KG1 (cell line): ENCODE data around the gene DNAJC22.
A peak's percentile ranks its signal among the peaks of the same experiment; 100 is the strongest.
"Not testable (repeated sequence)": the region's sequence is repeated elsewhere in the genome, so short reads cannot be mapped to it uniquely, and the experiment has no call there.

Experiments used
- DNase-seq: peaks from one replicate; lab custom pipeline; 2025; lab: John Stamatoyannopoulos, UW

DNAJC22 gene

GRCh38 chr12:49346659-49347310 is at the start of gene DNAJC22:
Gene DNAJC22 (plus strand): TSS chr12:49346888. CDS start chr12:49348873, 1,985 bp downstream.
- no peak for DNase-seq

- no peak for DNase-seq
Measured at GRCh38 chr12:49297695-49298060, 49.0 kb upstream of the DNAJC22 start.

GRCh38 chr12:49298160-49298559 is 48.5 kb upstream of the DNAJC22 start:
- no peak for DNase-seq

- no peak for DNase-seq
Measured at GRCh38 chr12:49301760-49302159, 44.9 kb upstream of the DNAJC22 start.

DNA sequence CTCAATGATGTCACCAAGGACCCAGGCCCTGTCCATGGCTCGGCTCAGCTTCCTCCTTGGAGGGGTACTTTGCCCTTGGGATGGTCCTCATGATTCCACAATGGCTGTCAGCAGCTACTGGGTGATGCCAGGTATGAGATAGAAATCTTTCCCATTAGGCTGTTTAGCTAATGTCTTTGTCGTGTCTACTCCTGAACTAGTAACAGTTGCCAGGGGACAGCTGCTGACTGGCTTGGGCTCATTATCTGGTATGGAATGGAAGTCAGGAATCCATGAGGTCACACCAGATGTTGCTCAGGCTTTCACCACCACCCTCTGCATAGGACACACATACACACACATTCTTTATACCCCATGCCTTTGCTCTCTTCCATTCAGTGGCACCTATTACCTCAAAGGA is 42.5 kb upstream of the DNAJC22 start:
- no peak for DNase-seq

DNA sequence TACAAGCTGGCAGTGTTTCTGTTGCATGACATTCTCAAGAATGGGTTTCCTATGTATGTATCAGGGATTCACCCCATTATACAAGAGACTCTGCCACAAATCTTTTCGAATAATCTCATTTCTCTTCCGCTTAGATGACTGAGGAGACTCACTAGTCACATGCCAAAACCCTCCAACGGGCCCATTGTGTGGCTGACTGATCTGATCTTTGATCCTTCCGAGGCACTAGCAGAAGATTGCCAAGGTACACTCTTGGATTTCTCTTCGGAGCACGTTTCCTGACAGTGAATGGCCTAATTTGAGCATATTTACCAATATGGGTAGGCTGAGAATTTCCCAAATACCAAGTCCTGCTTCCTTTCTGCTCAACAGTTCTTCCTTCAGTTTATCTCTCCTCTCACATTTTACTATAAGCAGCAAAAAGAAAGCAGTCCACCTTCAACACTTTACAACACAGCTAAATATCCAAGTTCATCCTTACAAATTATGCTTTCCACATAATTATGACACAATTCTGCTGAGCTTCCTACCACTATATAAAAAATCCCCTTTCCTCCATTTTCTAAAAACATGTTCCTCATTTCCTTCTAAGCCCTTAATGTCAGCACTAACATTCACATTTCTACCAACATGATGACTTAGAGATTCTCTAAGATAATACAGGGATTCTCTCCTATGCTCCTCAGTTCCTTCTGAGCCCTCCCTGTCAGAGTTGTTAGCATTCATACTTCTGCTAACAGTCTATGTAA is 40.8 kb upstream of the DNAJC22 start:
- no peak for DNase-seq

DNA sequence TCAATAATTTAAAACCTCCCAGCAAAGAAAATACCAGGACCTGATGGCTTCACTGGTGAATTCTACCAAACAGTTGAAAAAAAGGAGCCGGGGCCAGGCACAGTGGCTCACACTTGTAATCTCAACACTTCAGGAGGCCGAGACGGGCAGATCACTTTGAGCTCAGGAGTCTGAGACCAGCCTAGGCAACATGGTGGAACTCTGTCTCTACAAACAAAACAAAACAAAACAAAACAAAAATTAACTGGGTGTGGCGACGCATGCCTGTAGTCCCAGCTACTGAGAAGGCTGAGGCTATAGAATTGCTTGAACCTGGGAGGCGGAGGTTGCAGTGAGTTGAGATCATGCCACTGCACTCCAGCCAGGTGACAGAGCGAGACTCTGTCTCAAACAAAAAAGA is 37.3 kb upstream of the DNAJC22 start:
- no peak for DNase-seq

DNA sequence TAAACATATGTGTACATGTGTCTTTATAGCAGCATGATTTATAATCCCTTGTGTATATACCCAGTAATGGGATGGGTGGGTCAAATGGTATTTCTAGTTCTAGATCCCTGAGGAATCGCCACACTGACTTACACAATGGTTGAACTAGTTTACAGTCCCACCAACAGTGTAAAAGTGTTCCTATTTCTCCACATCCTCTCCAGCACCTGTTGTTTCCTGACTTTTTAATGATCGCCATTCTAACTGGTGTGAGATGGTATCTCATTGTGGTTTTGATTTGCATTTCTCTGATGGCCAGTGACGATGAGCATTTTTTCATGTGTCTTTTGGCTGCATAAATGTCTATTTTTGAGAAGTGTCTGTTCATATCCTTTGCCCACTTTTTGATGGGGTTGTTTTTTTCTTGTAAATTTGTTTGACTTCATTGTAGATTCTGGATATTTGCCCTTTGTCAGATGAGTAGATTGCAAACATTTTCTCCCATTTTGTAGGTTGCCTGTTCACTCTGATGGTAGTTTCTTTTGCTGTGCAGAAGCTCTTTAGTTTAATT is 36.2 kb upstream of the DNAJC22 start:
- DNase-seq = not testable (repeated sequence)

DNA sequence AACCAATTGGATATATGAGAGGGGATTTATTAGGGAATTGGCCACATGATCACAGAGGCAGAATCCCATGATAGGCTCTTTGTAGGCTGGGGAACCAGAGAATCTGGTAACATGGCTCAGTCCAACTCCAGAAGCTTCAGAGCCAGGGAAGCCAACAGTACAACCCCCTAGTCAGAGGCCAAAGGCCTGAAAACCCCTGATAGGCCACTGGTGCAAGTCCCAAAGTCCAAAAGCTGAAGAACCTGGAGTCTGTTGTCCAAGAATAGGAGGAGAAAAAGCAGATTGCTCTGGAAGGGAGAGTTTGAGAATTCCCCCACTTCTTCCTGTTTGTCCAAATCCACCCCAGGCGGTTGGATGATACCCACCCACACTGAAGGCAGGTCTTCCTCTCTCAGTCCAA is 31.9 kb upstream of the DNAJC22 start:
- no peak for DNase-seq

- DNase-seq = not testable (repeated sequence)
Measured at GRCh38 chr12:49317118-49317517, 29.6 kb upstream of the DNAJC22 start.

GRCh38 chr12:49320411-49321103 is 26.1 kb upstream of the DNAJC22 start:
- DNase-seq = not testable (repeated sequence)

DNA sequence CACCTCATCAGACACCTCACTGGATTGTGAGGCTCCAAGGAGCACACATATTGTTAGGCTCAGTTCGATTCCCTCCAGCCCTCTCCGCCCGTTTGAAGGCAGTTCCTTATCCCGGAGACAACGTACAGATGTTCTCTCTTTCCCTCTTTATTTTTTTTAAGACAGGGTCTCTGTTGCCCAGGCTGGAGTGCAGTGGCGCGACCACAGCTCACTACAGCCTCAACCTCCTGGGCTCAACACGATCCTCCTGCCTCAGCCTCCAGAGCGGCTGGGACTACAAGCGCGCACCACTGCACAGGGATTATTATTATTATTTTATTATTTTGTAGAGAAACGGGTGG is 24.4 kb upstream of the DNAJC22 start:
- no peak for DNase-seq

DNA sequence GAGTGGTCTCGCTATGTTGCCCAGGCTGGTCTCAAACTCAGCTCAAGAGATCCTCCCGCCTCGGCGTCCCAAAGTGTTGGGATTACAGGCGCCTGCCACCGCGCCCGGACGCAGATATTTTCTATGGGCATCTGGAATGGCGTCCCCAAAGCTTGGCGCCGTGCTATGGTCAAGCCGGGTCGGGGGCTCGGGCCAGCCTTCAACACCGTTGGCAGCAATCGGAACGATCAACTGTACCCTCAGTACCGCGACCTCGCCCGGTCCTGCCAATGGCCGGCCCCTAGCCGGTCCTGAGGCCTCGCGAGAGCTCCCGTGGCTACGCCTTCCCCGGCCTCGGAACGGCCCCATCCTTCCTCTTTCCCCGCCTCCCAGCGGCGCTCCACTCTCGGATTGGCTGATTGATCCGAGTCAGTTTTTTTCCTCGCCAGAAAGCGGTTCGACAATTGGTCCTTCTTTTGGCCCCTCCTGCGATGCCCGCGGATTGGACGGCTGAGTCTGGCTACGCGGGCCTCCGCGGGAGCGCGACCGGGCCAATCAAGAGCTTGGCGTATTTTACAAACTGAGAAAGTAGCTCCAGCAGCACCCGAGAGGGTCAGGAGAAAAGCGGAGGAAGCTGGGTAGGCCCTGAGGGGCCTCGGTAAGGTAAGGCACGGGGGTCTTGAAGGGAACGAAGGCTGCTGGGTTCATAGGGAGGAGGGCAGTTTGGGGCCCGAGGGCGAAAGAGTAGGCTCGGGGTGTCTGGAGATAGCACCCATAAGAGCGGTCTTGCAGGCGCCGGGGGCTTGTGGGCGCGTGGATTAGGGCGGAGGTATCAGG is 23.8 kb upstream of the DNAJC22 start, which contains the start of gene TROAP:
TSS of gene TROAP (plus strand) at position 548 of the 816 bp plus-strand sequence. CDS start 354 bp downstream, outside the sequence.
- DNase-seq = peak; percentile 97

DNA sequence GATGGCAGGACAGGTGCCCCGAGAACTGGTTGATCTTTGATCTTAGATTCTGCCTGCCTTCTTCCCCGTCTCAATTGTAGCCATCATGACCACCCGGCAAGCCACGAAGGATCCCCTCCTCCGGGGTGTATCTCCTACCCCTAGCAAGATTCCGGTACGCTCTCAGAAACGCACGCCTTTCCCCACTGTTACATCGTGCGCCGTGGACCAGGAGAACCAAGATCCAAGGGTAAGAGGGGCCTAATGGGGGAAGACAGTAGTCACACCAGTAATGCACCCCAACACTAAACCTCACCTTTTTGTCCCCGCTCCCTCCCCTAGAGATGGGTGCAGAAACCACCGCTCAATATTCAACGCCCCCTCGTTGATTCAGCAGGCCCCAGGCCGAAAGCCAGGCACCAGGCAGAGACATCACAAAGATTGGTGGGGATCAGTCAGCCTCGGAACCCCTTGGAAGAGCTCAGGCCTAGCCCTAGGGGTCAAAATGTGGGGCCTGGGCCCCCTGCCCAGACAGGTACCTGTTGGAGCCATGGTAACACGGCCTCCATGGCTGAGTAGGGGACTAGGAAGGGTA is 23.1 kb upstream of the DNAJC22 start:
- no peak for DNase-seq

DNA sequence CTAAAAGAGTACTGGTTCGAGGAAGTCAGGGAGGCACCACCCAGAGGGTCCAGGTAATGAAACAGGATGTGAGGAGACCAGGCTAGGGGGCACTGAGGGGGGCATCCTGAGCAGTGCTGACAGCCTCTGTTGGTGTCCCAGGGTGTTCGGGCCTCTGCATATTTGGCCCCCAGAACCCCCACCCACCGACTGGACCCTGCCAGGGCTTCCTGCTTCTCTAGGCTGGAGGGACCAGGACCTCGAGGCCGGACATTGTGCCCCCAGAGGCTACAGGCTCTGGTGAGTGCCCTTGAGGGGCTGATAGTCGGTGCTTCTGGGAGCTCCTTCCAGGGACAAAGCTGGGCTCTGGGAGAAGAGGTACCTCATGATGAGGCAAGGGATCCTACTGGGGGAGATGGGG is 21.1 kb upstream of the DNAJC22 start:
- no peak for DNase-seq

- no peak for DNase-seq
Measured at GRCh38 chr12:49327368-49327767, 19.3 kb upstream of the DNAJC22 start.

- DNase-seq = no peak
Measured at GRCh38 chr12:49327887-49328286, 18.8 kb upstream of the DNAJC22 start.

DNA sequence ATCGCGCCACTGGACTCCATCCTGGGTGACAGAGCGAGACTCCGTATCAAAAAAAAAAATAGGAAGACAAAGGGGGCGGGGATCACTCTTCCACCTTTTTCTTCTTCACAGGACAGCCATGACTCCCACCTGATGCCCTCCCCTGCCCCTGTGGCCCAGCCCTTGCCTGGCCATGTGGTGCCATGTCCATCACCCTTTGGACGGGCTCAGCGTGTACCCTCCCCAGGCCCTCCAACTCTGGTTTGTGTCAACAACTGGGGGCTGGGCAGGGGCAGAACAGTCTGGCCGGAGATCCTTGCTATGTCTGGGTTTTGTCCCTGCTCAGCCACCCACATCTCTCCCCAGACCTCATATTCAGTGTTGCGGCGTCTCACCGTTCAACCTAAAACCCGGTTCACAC is 17.9 kb upstream of the DNAJC22 start:
- DNase-seq = no peak

- no peak for DNase-seq
Measured at GRCh38 chr12:49330032-49330619, 16.6 kb upstream of the DNAJC22 start.

- no peak for DNase-seq
Measured at GRCh38 chr12:49330631-49331379, 15.9 kb upstream of the DNAJC22 start.
